Smooth muscle cell (in vitro differentiated cells): ENCODE measurements around the gene CASR. TPM values are rescaled to one million over a fixed set of nuclear protein-coding genes. Genes with fewer than 3 reads are reported as not detected.

Experiments used
- DNase-seq: peaks from one replicate; lab custom pipeline; 2025; ENCODE audit not compliant: unreplicated experiment; lab: John Stamatoyannopoulos, UW
- H2AFZ ChIP-seq: fragments of 200-600 bp; sonication (generic); 2 replicates; pipeline ENCODE4 v1.6.0; 2016; ENCODE audit warnings: antibody characterized with exemption, low read depth, mild to moderate bottlenecking
- H3F3A ChIP-seq: fragments of 200-600 bp; sonication (generic); 2 replicates; pipeline ENCODE4 v1.6.0; 2017; ENCODE audit warnings: antibody characterized with exemption, low read depth
- H3K27ac ChIP-seq: fragments of 200-600 bp; sonication (generic); 2 replicates; pipeline ENCODE4 v1.5.1; 2016; ENCODE audit warnings: low read depth, mild to moderate bottlenecking
- H3K27me3 ChIP-seq: fragments of 200-600 bp; sonication (generic); 2 replicates; pipeline ENCODE4 v1.6.1; 2016; ENCODE audit warnings: low read depth, mild to moderate bottlenecking
- H3K36me3 ChIP-seq: fragments of 200-600 bp; sonication (generic); 2 replicates; pipeline ENCODE4 v1.5.1; 2016; ENCODE audit warnings: low read depth
- H3K4me1 ChIP-seq: fragments of 200-600 bp; sonication (generic); 2 replicates; pipeline ENCODE4 v1.5.1; 2016; ENCODE audit warnings: low read depth
- H3K4me2 ChIP-seq: fragments of 200-600 bp; sonication (generic); 2 replicates; pipeline ENCODE4 v1.6.0; 2016; ENCODE audit warnings: mild to moderate bottlenecking
- H3K4me3 ChIP-seq: fragments of 200-600 bp; sonication (generic); 2 replicates; pipeline ENCODE4 v1.5.1; 2016; ENCODE audit warnings: mild to moderate bottlenecking
- H3K79me2 ChIP-seq: fragments of 200-600 bp; sonication (generic); 2 replicates; pipeline ENCODE4 v1.6.0; 2016; ENCODE audit warnings: low read depth, mild to moderate bottlenecking
- H3K9ac ChIP-seq: fragments of 200-600 bp; sonication (generic); 2 replicates; pipeline ENCODE4 v1.6.0; 2016; ENCODE audit warnings: low read depth
- H3K9me3 ChIP-seq: fragments of 200-600 bp; sonication (generic); replicated peaks from 2 replicates; pipeline ENCODE4 v1.5.1; 2016; ENCODE audit warnings: low read depth
- H4K20me1 ChIP-seq: fragments of 200-600 bp; sonication (generic); 2 replicates; pipeline ENCODE4 v1.6.0; 2016; ENCODE audit warnings: low read depth
- CTCF ChIP-seq: fragments of 200-600 bp; sonication (generic); IDR thresholded peaks from 2 replicates; pipeline ENCODE4 v1.5.1; 2017; ENCODE audit warnings: borderline replicate concordance, mild to moderate bottlenecking, antibody characterized with exemption; ENCODE audit not compliant: insufficient read depth, poor library complexity, severe bottlenecking
- WGBS: methylation state at CpG from one replicate; pipeline ENCODE4 v1.1.7; 2016; ENCODE audit warnings: low lambda C conversion rate; 5-methylcytosine and 5-hydroxymethylcytosine counted together
- polyA plus RNA-seq: library from polyadenylated mRNA; unstranded; fragments of >200 nt; fragmentation: Nextera tagmentation; extraction: Ambion mirVana; gene quantifications from 2 replicates; pipeline ENCODE4 v1.2.1, GENCODE V29; 2016
- total RNA-seq: library from RNA; depleted of rRNA; stranded (reverse); fragments of >200 nt; gene quantifications from 2 replicates; pipeline ENCODE4 v1.2.3, GENCODE V29; 2014

Gene CASR
- total and polyA plus RNA-seq, 2 experiments from 2014 or later = not detected

- WGBS = 34% methylated on average over 4 of the region's 4 CpGs
Measured at GRCh38 chr3:122315619-122316018, 132.2 kb downstream of the CASR start.

GRCh38 chr3:122316368-122316767 is 132.9 kb downstream of the CASR start:
- no peak for TF ChIP-seq CTCF
- no peak overlapping the region for H3K9ac ChIP-seq
- no peak overlapping the region for H3K27ac ChIP-seq
- H3K79me2 ChIP-seq = no peaks in the 10 kb centered on the region
- H3K4me2 ChIP-seq = no peak overlapping the region
- H4K20me1 ChIP-seq = no peaks in the 10 kb centered on the region
- H3K4me1 ChIP-seq = no peaks in the 10 kb centered on the region
- no peaks in the 10 kb centered on the region for H3K36me3 ChIP-seq
- H3K4me3 ChIP-seq = no peak overlapping the region
- no peak for DNase-seq
- whole genome bisulfite sequencing = 74% methylated on average over 5 of the region's 5 CpGs
- H2AFZ ChIP-seq = no peak overlapping the region
- no peaks in the 10 kb centered on the region for H3K9me3 ChIP-seq
- H3F3A ChIP-seq = no peaks in the 10 kb centered on the region
- H3K27me3 ChIP-seq = no peaks in the 10 kb centered on the region

More at GRCh38 chr3:122315619-122316018, 132.2 kb downstream of the CASR start:
- H4K20me1 ChIP-seq = no peaks in the 10 kb centered on the region
- H3F3A ChIP-seq = no peaks in the 10 kb centered on the region
- H2AFZ ChIP-seq = no peak overlapping the region
- no peaks in the 10 kb centered on the region for H3K79me2 ChIP-seq
- no peak overlapping the region for H3K27ac ChIP-seq
- no peak overlapping the region for H3K4me2 ChIP-seq
- no peaks in the 10 kb centered on the region for H3K27me3 ChIP-seq
- no peak overlapping the region for H3K9ac ChIP-seq
- no peak for TF ChIP-seq CTCF
- no peak overlapping the region for H3K4me3 ChIP-seq
- no peaks in the 10 kb centered on the region for H3K36me3 ChIP-seq
- H3K4me1 ChIP-seq = no peaks in the 10 kb centered on the region
- no peak for DNase-seq
- H3K9me3 ChIP-seq = no peaks in the 10 kb centered on the region

- no peaks in the 10 kb centered on the region for H3K9me3 ChIP-seq
- no peaks in the 10 kb centered on the region for H4K20me1 ChIP-seq
- H3K4me1 ChIP-seq = no peaks in the 10 kb centered on the region
- DNase-seq = no peak
- no peak overlapping the region for H3K9ac ChIP-seq
- TF ChIP-seq CTCF = no peak
- H3K4me3 ChIP-seq = no peak overlapping the region
- no peak overlapping the region for H2AFZ ChIP-seq
- H3K27ac ChIP-seq = peak overlapping the region; percentile 46
- no peaks in the 10 kb centered on the region for H3K79me2 ChIP-seq
- no peaks in the 10 kb centered on the region for H3K27me3 ChIP-seq
- WGBS = 86% methylated on average over 2 of the region's 2 CpGs
- H3K36me3 ChIP-seq = no peaks in the 10 kb centered on the region
- no peaks in the 10 kb centered on the region for H3F3A ChIP-seq
- no peak overlapping the region for H3K4me2 ChIP-seq
Measured at GRCh38 chr3:122318620-122319019, 135.2 kb downstream of the CASR start.
